ENCODE data around the gene CLRN2. TPM values are rescaled to one million over a fixed set of nuclear protein-coding genes. Genes with fewer than 3 reads are reported as not detected.
A peak's percentile ranks its signal among the peaks of the same experiment; 100 is the strongest.

The CLRN2 gene
- total RNA-seq, 1 donor from 2014 or later = not detected

DNA sequence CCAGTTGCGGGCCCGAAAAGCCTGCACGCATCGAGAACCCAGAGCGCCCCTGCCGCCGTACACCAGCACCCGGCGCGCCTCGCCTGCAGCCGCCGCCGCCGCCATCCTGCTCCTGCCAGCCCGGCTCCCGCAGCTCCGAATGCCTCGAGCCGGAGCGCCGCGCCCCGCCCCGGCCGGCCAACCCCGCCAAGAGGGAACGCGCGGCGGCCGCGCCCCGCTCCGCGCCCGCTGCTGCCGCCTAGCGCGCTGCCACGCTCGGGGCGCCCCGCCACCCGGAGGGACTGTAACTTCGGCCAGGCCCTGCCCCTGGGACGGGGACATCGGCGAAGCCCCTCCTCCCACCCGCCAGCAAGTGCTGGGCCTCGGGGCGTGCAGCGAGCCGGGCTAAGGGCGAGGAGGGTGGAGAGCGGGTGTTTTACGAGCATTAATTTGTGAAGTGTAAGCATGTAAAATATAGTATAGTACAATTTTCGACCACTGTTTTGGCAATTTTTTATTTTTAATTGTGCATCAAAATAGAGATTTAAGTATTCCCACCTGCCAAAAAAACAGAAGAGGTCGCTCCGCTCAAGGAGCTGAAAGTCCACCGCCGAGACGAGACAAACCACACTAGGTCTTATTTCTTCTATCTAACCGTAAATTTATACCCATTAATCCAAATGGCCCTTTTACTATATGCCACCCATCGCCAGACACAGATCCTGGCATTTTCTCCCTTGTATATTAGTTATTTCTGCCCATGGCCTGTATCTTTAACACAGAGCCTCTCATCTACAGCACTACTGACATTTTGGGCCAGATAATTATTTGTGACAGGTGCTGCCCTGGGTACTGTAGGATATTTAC is 2.8 kb upstream of the CLRN2 start, which contains the start of gene QDPR:
Gene QDPR, minus strand, starts transcription at position 141 of the 846 bp plus-strand sequence. Its CDS starts 36 bp downstream, at position 105.
- TF ChIP-seq, protein P1, sequence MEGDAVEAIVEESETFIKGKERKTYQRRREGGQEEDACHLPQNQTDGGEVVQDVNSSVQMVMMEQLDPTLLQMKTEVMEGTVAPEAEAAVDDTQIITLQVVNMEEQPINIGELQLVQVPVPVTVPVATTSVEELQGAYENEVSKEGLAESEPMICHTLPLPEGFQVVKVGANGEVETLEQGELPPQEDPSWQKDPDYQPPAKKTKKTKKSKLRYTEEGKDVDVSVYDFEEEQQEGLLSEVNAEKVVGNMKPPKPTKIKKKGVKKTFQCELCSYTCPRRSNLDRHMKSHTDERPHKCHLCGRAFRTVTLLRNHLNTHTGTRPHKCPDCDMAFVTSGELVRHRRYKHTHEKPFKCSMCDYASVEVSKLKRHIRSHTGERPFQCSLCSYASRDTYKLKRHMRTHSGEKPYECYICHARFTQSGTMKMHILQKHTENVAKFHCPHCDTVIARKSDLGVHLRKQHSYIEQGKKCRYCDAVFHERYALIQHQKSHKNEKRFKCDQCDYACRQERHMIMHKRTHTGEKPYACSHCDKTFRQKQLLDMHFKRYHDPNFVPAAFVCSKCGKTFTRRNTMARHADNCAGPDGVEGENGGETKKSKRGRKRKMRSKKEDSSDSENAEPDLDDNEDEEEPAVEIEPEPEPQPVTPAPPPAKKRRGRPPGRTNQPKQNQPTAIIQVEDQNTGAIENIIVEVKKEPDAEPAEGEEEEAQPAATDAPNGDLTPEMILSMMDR (IDR thresholded peaks at IDR 0.05; ENCODE audit: unreplicated experiment) = no peak
- Mint-ChIP-seq H3K27ac (ENCODE audit: unreplicated experiment) (peak within 1 kb of the TSS; percentile 8), H3K4me3 (ENCODE audit: unreplicated experiment) (peak within 1 kb of the TSS; percentile 97), H3K36me3 (ENCODE audit: low read depth, unreplicated experiment) (no peaks in the 10 kb centered on the region), H3K27me3 (ENCODE audit: unreplicated experiment) (peaks cover 3% of the 10 kb centered on the region), H3K4me1 (ENCODE audit: unreplicated experiment) (peaks cover 5% of the 10 kb centered on the region), H3K9me3 (ENCODE audit: unreplicated experiment) (no peaks in the 10 kb centered on the region)
- DNase-seq (ENCODE audit: low spot score) = peak; percentile 89

DNA sequence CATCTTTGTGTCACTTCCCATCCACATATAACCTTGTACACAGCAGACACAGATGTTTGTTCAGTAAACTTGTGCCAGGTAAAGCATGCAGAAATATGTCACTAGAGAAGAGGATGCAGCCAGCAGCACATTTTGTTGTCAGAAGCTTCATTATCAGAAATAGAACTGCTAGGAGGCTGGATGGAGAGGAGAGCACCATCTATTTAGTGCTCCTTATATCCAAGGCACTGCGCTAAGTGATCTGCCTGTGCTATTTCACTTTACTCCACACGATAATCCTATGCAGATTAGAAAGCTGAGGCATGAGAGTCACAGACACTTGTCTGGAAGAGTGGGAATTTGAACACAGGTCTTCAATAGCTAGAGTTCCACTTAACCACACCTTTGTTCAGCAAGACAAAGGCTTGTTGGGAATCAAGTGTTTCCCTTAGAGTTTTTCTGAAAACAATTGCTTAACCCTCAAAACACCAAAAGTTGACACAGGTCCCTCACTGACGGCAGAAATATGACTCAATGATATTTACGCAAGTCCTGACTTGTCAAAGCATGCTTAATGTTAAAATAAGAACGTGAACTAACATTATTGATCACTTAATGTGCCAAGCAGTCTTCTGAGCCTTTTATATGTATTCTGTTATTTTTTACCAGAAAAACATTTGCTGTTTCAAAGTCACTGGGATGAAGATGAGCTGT is 1.8 kb upstream of the CLRN2 start:
- Mint-ChIP-seq H3K4me1 (ENCODE audit: unreplicated experiment) (peaks cover 5% of the 10 kb centered on the region), H3K4me3 (ENCODE audit: unreplicated experiment) (peak overlapping the region; percentile 72), H3K9me3 (ENCODE audit: unreplicated experiment) (no peaks in the 10 kb centered on the region), H3K27me3 (ENCODE audit: unreplicated experiment) (peaks cover 3% of the 10 kb centered on the region), H3K27ac (ENCODE audit: unreplicated experiment) (no peak overlapping the region), H3K36me3 (ENCODE audit: low read depth, unreplicated experiment) (no peaks in the 10 kb centered on the region)
- DNase-seq (ENCODE audit: low spot score) = no peak
- TF ChIP-seq, protein P1 (IDR thresholded peaks at IDR 0.05; ENCODE audit: unreplicated experiment) = no peak

DNA sequence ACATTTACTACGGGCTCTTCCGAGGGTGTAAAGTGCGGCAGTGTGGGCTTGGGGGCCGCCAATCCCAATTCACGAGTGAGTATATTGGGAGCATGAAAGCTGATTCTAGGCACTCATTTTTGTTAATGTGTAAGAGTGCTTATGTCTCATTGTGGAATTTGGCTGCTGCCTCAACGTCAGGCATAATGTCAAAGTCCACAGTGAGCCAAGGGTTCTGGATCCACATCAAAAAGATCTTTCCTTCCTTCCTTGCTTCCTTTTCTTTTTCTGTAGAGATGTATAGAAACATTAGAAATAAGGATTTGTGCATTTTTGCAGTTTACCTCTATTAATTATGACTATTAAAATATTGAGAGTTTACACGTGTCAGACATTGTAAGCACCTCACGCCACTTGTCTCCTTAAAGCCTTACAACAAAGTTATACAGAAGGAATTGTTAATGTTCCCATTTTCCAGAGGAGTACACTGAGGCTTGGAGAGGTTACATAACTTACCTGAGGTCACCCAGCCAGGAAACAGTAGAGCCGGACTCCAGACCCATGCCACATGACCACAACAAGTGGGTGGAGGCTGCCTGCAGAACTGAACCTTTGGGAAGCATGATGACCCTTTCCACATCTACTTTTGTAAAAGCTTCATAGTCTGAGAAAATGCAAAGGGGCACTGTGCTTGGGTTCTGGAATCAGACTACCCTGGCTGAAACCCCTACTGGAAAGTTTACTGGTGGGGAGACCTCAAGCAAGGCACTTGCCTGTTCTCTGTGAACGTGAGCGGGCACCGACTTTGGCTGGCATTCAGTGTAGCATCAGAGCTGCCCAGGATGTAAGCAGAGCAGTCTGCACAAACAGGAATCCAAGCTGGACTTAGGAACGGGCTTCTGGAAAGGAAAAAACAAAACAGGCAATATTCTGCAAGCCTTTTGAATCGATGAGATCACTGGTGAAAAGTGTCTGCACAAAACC is 761 bp downstream of the CLRN2 start:
- TF ChIP-seq, protein P1 (IDR thresholded peaks at IDR 0.05; ENCODE audit: unreplicated experiment) = no peak
- Mint-ChIP-seq H3K36me3 (ENCODE audit: low read depth, unreplicated experiment) (no peaks in the 10 kb centered on the region), H3K27ac (ENCODE audit: unreplicated experiment) (no peak overlapping the region), H3K27me3 (ENCODE audit: unreplicated experiment) (peaks cover 2% of the 10 kb centered on the region), H3K4me3 (ENCODE audit: unreplicated experiment) (no peak overlapping the region), H3K4me1 (ENCODE audit: unreplicated experiment) (peaks cover 3% of the 10 kb centered on the region), H3K9me3 (ENCODE audit: unreplicated experiment) (no peaks in the 10 kb centered on the region)
- no peak for DNase-seq (ENCODE audit: low spot score)

DNA sequence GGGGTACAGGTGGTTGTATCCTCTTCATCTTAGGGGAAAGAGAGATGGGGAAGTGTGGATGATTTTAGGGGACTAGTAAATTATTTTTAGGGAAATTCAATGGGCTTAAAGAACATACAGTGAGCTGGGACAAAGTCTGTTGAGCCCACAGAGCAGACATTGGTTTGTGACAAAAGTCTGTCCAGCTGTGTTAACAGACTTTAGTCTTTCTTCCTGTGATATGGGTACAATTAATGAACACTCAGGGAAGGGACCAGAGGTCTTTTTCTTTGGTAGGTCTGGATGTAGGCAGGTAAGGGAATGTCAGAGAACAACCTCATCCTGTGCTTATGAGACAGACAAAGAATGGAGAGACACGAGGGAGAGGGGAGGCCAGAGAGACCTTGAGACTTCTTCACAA is 2.0 kb downstream of the CLRN2 start:
- Mint-ChIP-seq H3K27ac (ENCODE audit: unreplicated experiment) (no peak overlapping the region), H3K4me3 (ENCODE audit: unreplicated experiment) (no peak overlapping the region), H3K27me3 (ENCODE audit: unreplicated experiment) (no peaks in the 10 kb centered on the region), H3K9me3 (ENCODE audit: unreplicated experiment) (no peaks in the 10 kb centered on the region), H3K36me3 (ENCODE audit: low read depth, unreplicated experiment) (no peaks in the 10 kb centered on the region), H3K4me1 (ENCODE audit: unreplicated experiment) (no peaks in the 10 kb centered on the region)
- TF ChIP-seq, protein P1 (IDR thresholded peaks at IDR 0.05; ENCODE audit: unreplicated experiment) = no peak
- DNase-seq (ENCODE audit: low spot score) = no peak

Data from endothelial cell (in vitro differentiated cells).